ENCODE data around the gene LKAAEAR1.

Gene LKAAEAR1

GRCh38 chr20:64069209-64069613 lies 15.0 kb downstream of the LKAAEAR1 start:
- no peak overlapping the region for H3K27ac ChIP-seq (ENCODE audit: low read length)
- H3K9ac ChIP-seq (ENCODE audit: low read length), result no peak overlapping the region
- H3K27me3 ChIP-seq (ENCODE audit: low read depth, low read length), result peaks cover 4% of the 10 kb centered on the region; the same call in 1 of the 2 replicates
- no peak overlapping the region for H3K4me3 ChIP-seq (ENCODE audit: low read length)
- no peaks in the 10 kb centered on the region for H4K20me1 ChIP-seq (ENCODE audit: insufficient read depth, low read length)
- H3K4me1 ChIP-seq (ENCODE audit: low read length), result peaks cover 6% of the 10 kb centered on the region; the same call in 1 of the 2 replicates
- H3K36me3 ChIP-seq (replicated peaks; ENCODE audit: low read depth, low read length), result peaks cover 10% of the 10 kb centered on the region
- no peak overlapping the region for H2AFZ ChIP-seq (ENCODE audit: low read depth, low read length)
- TF ChIP-seq CTCF (IDR thresholded peaks at IDR 0.05; ENCODE audit: low read depth, low read length) (no peak), EZH2phosphoT487 (IDR thresholded peaks at IDR 0.05; ENCODE audit: low read depth) (no peak)
- no peaks in the 10 kb centered on the region for H3K9me3 ChIP-seq (ENCODE audit: insufficient read depth, low read length)
- no peak overlapping the region for H3K4me2 ChIP-seq (ENCODE audit: low read length)
- H3K79me2 ChIP-seq (ENCODE audit: low read length), result no peaks in the 10 kb centered on the region

- Histone ChIP-seq H3K4me3 (ENCODE audit: low read length) (no peak overlapping the region), H3K27me3 (ENCODE audit: low read depth, low read length) (peaks cover 4% of the 10 kb centered on the region; the same call in 1 of the 2 replicates), H3K9me3 (ENCODE audit: insufficient read depth, low read length) (no peaks in the 10 kb centered on the region), H3K27ac (ENCODE audit: low read length) (no peak overlapping the region), H2AFZ (ENCODE audit: low read depth, low read length) (no peak overlapping the region), H4K20me1 (ENCODE audit: insufficient read depth, low read length) (no peaks in the 10 kb centered on the region), H3K79me2 (ENCODE audit: low read length) (no peaks in the 10 kb centered on the region), H3K4me2 (ENCODE audit: low read length) (no peak overlapping the region), H3K4me1 (ENCODE audit: low read length) (peaks cover 12% of the 10 kb centered on the region), H3K9ac (ENCODE audit: low read length) (no peak overlapping the region), H3K36me3 (replicated peaks; ENCODE audit: low read depth, low read length) (peaks cover 8% of the 10 kb centered on the region)
- TF ChIP-seq CTCF (IDR thresholded peaks at IDR 0.05; ENCODE audit: low read depth, low read length), result no peak
- no peak for TF ChIP-seq EZH2phosphoT487 (IDR thresholded peaks at IDR 0.05; ENCODE audit: low read depth)
Measured at GRCh38 chr20:64068386-64069208, 15.6 kb downstream of the LKAAEAR1 start.

GRCh38 chr20:64067733-64068307 lies 16.4 kb downstream of the LKAAEAR1 start:
- no peak for TF ChIP-seq CTCF (IDR thresholded peaks at IDR 0.05; ENCODE audit: low read depth, low read length)
- no peak for TF ChIP-seq EZH2phosphoT487 (IDR thresholded peaks at IDR 0.05; ENCODE audit: low read depth)
- Histone ChIP-seq H3K36me3 (replicated peaks; ENCODE audit: low read depth, low read length) (peaks cover 4% of the 10 kb centered on the region), H4K20me1 (ENCODE audit: insufficient read depth, low read length) (no peaks in the 10 kb centered on the region), H3K9me3 (ENCODE audit: insufficient read depth, low read length) (no peaks in the 10 kb centered on the region), H2AFZ (ENCODE audit: low read depth, low read length) (no peak overlapping the region), H3K9ac (ENCODE audit: low read length) (no peak overlapping the region), H3K27me3 (ENCODE audit: low read depth, low read length) (peaks cover 4% of the 10 kb centered on the region; the same call in 1 of the 2 replicates), H3K4me2 (ENCODE audit: low read length) (no peak overlapping the region), H3K4me3 (ENCODE audit: low read length) (no peak overlapping the region), H3K27ac (ENCODE audit: low read length) (no peak overlapping the region), H3K79me2 (ENCODE audit: low read length) (no peaks in the 10 kb centered on the region), H3K4me1 (ENCODE audit: low read length) (peaks cover 13% of the 10 kb centered on the region)

GRCh38 chr20:64067005-64067632 lies 17.1 kb downstream of the LKAAEAR1 start:
- no peak for TF ChIP-seq CTCF (IDR thresholded peaks at IDR 0.05; ENCODE audit: low read depth, low read length)
- TF ChIP-seq EZH2phosphoT487 (IDR thresholded peaks at IDR 0.05; ENCODE audit: low read depth), result no peak
- Histone ChIP-seq H3K27me3 (ENCODE audit: low read depth, low read length) (peaks cover 4% of the 10 kb centered on the region; the same call in 1 of the 2 replicates), H3K4me2 (ENCODE audit: low read length) (no peak overlapping the region), H3K4me3 (ENCODE audit: low read length) (no peak overlapping the region), H3K27ac (ENCODE audit: low read length) (no peak overlapping the region), H3K4me1 (ENCODE audit: low read length) (peaks cover 19% of the 10 kb centered on the region), H3K9me3 (ENCODE audit: insufficient read depth, low read length) (no peaks in the 10 kb centered on the region), H3K9ac (ENCODE audit: low read length) (no peak overlapping the region), H3K36me3 (replicated peaks; ENCODE audit: low read depth, low read length) (peaks cover under 1% of the 10 kb centered on the region), H2AFZ (ENCODE audit: low read depth, low read length) (no peak overlapping the region), H3K79me2 (ENCODE audit: low read length) (no peaks in the 10 kb centered on the region), H4K20me1 (ENCODE audit: insufficient read depth, low read length) (no peaks in the 10 kb centered on the region)

All from OCI-LY3 (cell line).